Liver (tissue), 9 donors: ENCODE measurements around the gene SORCS2. TPM values are rescaled to one million over a fixed set of nuclear protein-coding genes. Genes with fewer than 3 reads are reported as not detected.

Experiments
- DNase-seq: peaks from one replicate; pipeline ENCODE4 v3.0.0-alpha.2; 2017; ENCODE audit warnings: low spot score
- H3K27ac ChIP-seq, 2 donors: one replicate each; pipeline ENCODE4 v1.7.0; 2013; ENCODE audit warnings: inconsistent platforms in 2 of 2, low read length in 2 of 2, control low read depth in 1 of 2, low read depth in 1 of 2, mild to moderate bottlenecking in 1 of 2
- H3K27me3 ChIP-seq, 4 donors: one replicate each; pipeline versions ENCODE4 v1.6.1 to v1.7.0; 2013; ENCODE audit warnings: low read length in 3 of 4, inconsistent platforms in 1 of 4, mild to moderate bottlenecking in 1 of 4, moderate library complexity in 1 of 4; ENCODE audit not compliant: control insufficient read depth in 4 of 4, insufficient read depth in 4 of 4
- H3K36me3 ChIP-seq, 4 donors: one replicate each; pipeline versions ENCODE4 v1.6.1 to v1.7.0; 2013; ENCODE audit warnings: low read length in 3 of 4, mild to moderate bottlenecking in 3 of 4, low read depth in 1 of 4, moderate library complexity in 1 of 4; ENCODE audit not compliant: control insufficient read depth in 4 of 4, insufficient read depth in 3 of 4
- H3K4me1 ChIP-seq, 4 donors: one replicate each; pipeline versions ENCODE4 v1.6.1 to v1.7.0; 2013; ENCODE audit warnings: low read length in 3 of 4, mild to moderate bottlenecking in 3 of 4, moderate library complexity in 1 of 4; ENCODE audit not compliant: control insufficient read depth in 4 of 4, insufficient read depth in 4 of 4
- H3K4me3 ChIP-seq, 3 donors: one replicate each; pipeline versions ENCODE4 v1.6.1 to v1.7.0; 2013; ENCODE audit warnings: low read length in 3 of 3, control low read depth in 1 of 3, low read depth in 1 of 3, mild to moderate bottlenecking in 1 of 3
- H3K9ac ChIP-seq, 2 donors: one replicate each; pipeline ENCODE4 v1.7.0; 2013; ENCODE audit warnings: low read length in 2 of 2, mild to moderate bottlenecking in 2 of 2, moderate library complexity in 2 of 2, control low read depth in 1 of 2, low read depth in 1 of 2
- H3K9me3 ChIP-seq, 4 donors: one replicate each; pipeline versions ENCODE4 v1.6.1 to v1.7.0; 2013; ENCODE audit warnings: low read length in 3 of 4; ENCODE audit not compliant: control insufficient read depth in 4 of 4
- EGR1 ChIP-seq, 2 donors: IDR thresholded peaks; 2 replicates each; pipeline ENCODE4 v1.6.1; 2016 to 2018; ENCODE audit warnings: antibody characterized with exemption in 2 of 2, low read depth in 2 of 2
- FOXA1 ChIP-seq: IDR thresholded peaks from 2 replicates; pipeline ENCODE4 v1.6.1; 2016; ENCODE audit warnings: antibody characterized with exemption
- FOXA2 ChIP-seq: IDR thresholded peaks from 2 replicates; pipeline ENCODE4 v1.6.1; 2016; ENCODE audit warnings: antibody characterized with exemption
- GABPA ChIP-seq, 2 donors: IDR thresholded peaks in 1 of 2; conservative IDR thresholded peaks in 1 of 2; 2 replicates each; pipeline ENCODE4 v1.6.1; 2016; ENCODE audit warnings: antibody characterized with exemption in 2 of 2, mild to moderate bottlenecking in 1 of 2, moderate library complexity in 1 of 2
- HNF4A ChIP-seq, 2 donors: conservative IDR thresholded peaks; 2 replicates each; pipeline ENCODE4 v1.6.1; 2016; ENCODE audit warnings: antibody characterized with exemption in 2 of 2, mild to moderate bottlenecking in 2 of 2
- HNF4G ChIP-seq: IDR thresholded peaks from 2 replicates; pipeline ENCODE4 v1.6.1; 2016; ENCODE audit warnings: antibody characterized with exemption
- NR2F2 ChIP-seq: IDR thresholded peaks from 2 replicates; pipeline ENCODE4 v1.6.1; 2016; ENCODE audit warnings: antibody characterized with exemption
- RAD21 ChIP-seq, 2 donors: IDR thresholded peaks; 2 replicates each; pipeline ENCODE4 v1.6.1; 2016; ENCODE audit warnings: antibody characterized with exemption in 2 of 2, mild to moderate bottlenecking in 2 of 2
- SP1 ChIP-seq: IDR thresholded peaks from 2 replicates; pipeline ENCODE4 v1.6.1; 2018; ENCODE audit warnings: antibody characterized with exemption, mild to moderate bottlenecking
- TAF1 ChIP-seq: conservative IDR thresholded peaks from 2 replicates; pipeline ENCODE4 v1.6.1; 2016; ENCODE audit warnings: antibody characterized with exemption, mild to moderate bottlenecking
- YY1 ChIP-seq: IDR thresholded peaks from 2 replicates; pipeline ENCODE4 v1.6.1; 2016; ENCODE audit warnings: antibody characterized with exemption, mild to moderate bottlenecking
- WGBS: extraction: QIAGEN DNeasy Blood & Tissue Kit; methylation state at CpG from one replicate; pipeline ENCODE4 v1.1.7; 2013; 5-methylcytosine and 5-hydroxymethylcytosine counted together
- polyA plus RNA-seq, 2 donors: library from polyadenylated mRNA; stranded (reverse) in 1 of 2; unstranded in 1 of 2; fragments of 200-250 nt in 1 of 2; fragments of >200 nt in 1 of 2; fragmentation: Nextera tagmentation in 1 of 2; extraction: Ambion mirVana in 1 of 2; gene quantifications; one replicate each; pipeline versions ENCODE4 v1.2.1 to v1.2.3, GENCODE V29; 2013 to 2015
- total RNA-seq, 2 donors: library from RNA; depleted of rRNA; stranded (reverse); fragments of >200 nt; gene quantifications; one replicate each; pipeline ENCODE4 v1.2.3, GENCODE V29; 2014
- TF ChIP-seq, protein P1 (sequence below): IDR thresholded peaks from 2 replicates; pipeline ENCODE4 v1.6.1; 2016; ENCODE audit warnings: antibody characterized with exemption
- TF ChIP-seq, protein P2 (sequence below): IDR thresholded peaks from 2 replicates; pipeline ENCODE4 v1.6.1; 2016; ENCODE audit warnings: antibody characterized with exemption, mild to moderate bottlenecking
- TF ChIP-seq, protein P3 (sequence below): fragments of 150-350 bp; IDR thresholded peaks from 2 replicates; pipeline ENCODE4 v1.5.1; 2017; ENCODE audit warnings: improper control_type of control experiment, low read depth, low read length; ENCODE audit not compliant: missing input control
- TF ChIP-seq, protein P4 (sequence below): IDR thresholded peaks from 2 replicates; pipeline ENCODE4 v1.6.1; 2016; ENCODE audit warnings: antibody characterized with exemption
- donor health status: healthy.
- donor health status: healthy.
- donor health status: healthy.
- donor health status: healthy.
- donor health status: healthy.

The SORCS2 gene
- total and polyA plus RNA-seq, 4 donors = 0.10 to 1.4 (median 0.92) TPM

DNA sequence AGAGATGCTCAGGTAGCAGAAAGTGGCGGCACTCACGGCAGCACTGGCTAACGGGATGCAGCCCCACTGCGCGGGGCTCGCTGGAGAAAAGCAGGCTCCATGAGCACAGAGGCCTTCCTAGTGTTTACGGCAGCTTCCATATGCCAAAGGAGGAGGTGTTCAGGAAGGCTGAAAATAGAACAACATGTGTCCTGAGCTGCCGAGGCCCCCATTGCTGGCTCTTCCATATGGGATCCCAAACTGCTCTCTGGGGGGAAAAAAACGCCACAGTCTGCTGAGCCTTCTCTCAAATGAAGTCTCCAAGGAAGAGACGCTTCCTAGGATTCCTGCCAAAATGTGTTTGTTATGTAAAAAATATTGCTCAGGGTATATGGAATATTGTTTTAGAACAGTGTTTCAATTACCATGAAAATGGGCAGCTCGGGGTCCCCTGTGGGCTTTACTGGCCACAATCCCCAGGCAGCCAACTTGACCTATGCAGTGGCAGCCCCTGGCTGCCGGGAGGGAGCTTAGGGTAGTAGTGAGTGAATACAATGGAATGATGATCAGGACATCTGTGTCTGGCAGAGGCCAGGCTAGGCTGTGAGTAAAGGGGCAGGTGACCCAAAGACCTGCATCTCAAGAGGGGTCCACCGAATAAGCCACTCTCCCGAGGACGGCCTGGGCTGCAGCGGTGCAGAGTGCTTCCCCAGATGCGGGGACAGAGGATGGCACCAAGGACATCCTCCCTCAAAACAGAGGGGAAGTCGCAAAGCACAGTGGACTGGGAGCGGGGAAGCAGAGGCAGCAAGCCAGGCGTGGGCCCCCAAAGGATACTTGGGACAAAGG is 577.3 kb downstream of the SORCS2 start:
- DNase-seq = no peak
- no peak for TF ChIP-seq GABPA (IDR thresholded peaks at IDR 0.05 in 1 of 2, conservative IDR thresholded peaks at IDR 0.05 in 1 of 2)
- TF ChIP-seq, protein P1, sequence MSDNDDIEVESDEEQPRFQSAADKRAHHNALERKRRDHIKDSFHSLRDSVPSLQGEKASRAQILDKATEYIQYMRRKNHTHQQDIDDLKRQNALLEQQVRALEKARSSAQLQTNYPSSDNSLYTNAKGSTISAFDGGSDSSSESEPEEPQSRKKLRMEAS = no peak
- TF ChIP-seq, protein P2, sequence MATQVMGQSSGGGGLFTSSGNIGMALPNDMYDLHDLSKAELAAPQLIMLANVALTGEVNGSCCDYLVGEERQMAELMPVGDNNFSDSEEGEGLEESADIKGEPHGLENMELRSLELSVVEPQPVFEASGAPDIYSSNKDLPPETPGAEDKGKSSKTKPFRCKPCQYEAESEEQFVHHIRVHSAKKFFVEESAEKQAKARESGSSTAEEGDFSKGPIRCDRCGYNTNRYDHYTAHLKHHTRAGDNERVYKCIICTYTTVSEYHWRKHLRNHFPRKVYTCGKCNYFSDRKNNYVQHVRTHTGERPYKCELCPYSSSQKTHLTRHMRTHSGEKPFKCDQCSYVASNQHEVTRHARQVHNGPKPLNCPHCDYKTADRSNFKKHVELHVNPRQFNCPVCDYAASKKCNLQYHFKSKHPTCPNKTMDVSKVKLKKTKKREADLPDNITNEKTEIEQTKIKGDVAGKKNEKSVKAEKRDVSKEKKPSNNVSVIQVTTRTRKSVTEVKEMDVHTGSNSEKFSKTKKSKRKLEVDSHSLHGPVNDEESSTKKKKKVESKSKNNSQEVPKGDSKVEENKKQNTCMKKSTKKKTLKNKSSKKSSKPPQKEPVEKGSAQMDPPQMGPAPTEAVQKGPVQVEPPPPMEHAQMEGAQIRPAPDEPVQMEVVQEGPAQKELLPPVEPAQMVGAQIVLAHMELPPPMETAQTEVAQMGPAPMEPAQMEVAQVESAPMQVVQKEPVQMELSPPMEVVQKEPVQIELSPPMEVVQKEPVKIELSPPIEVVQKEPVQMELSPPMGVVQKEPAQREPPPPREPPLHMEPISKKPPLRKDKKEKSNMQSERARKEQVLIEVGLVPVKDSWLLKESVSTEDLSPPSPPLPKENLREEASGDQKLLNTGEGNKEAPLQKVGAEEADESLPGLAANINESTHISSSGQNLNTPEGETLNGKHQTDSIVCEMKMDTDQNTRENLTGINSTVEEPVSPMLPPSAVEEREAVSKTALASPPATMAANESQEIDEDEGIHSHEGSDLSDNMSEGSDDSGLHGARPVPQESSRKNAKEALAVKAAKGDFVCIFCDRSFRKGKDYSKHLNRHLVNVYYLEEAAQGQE = no peak
- no peak for TF ChIP-seq RAD21 (IDR thresholded peaks at IDR 0.05)
- TF ChIP-seq, protein P3, sequence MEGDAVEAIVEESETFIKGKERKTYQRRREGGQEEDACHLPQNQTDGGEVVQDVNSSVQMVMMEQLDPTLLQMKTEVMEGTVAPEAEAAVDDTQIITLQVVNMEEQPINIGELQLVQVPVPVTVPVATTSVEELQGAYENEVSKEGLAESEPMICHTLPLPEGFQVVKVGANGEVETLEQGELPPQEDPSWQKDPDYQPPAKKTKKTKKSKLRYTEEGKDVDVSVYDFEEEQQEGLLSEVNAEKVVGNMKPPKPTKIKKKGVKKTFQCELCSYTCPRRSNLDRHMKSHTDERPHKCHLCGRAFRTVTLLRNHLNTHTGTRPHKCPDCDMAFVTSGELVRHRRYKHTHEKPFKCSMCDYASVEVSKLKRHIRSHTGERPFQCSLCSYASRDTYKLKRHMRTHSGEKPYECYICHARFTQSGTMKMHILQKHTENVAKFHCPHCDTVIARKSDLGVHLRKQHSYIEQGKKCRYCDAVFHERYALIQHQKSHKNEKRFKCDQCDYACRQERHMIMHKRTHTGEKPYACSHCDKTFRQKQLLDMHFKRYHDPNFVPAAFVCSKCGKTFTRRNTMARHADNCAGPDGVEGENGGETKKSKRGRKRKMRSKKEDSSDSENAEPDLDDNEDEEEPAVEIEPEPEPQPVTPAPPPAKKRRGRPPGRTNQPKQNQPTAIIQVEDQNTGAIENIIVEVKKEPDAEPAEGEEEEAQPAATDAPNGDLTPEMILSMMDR = no peak
- TF ChIP-seq, protein P4, sequence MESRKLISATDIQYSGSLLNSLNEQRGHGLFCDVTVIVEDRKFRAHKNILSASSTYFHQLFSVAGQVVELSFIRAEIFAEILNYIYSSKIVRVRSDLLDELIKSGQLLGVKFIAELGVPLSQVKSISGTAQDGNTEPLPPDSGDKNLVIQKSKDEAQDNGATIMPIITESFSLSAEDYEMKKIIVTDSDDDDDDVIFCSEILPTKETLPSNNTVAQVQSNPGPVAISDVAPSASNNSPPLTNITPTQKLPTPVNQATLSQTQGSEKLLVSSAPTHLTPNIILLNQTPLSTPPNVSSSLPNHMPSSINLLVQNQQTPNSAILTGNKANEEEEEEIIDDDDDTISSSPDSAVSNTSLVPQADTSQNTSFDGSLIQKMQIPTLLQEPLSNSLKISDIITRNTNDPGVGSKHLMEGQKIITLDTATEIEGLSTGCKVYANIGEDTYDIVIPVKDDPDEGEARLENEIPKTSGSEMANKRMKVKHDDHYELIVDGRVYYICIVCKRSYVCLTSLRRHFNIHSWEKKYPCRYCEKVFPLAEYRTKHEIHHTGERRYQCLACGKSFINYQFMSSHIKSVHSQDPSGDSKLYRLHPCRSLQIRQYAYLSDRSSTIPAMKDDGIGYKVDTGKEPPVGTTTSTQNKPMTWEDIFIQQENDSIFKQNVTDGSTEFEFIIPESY = no peak
- no peak for TF ChIP-seq YY1
- no peak for TF ChIP-seq EGR1 (IDR thresholded peaks at IDR 0.05; ENCODE audit: low read depth in 2 of 2)
- no peak for TF ChIP-seq HNF4A (conservative IDR thresholded peaks at IDR 0.05)
- TF ChIP-seq FOXA2 = no peak
- no peak for TF ChIP-seq HNF4G
- TF ChIP-seq FOXA1 = no peak
- no peak for TF ChIP-seq NR2F2
- no peak for TF ChIP-seq SP1
- no peak for TF ChIP-seq TAF1
- no peak overlapping the region for H3K27ac ChIP-seq
- no peak overlapping the region for H3K9ac ChIP-seq
- H3K36me3 ChIP-seq = no peaks in the 10 kb centered on the region
- H3K4me1 ChIP-seq = no peaks in the 10 kb centered on the region
- WGBS = 82% methylated on average over 20 of the region's 20 CpGs
- H3K4me3 ChIP-seq = no peak overlapping the region
- H3K27me3 ChIP-seq = no peaks in the 10 kb centered on the region
- H3K9me3 ChIP-seq = no peaks in the 10 kb centered on the region
